IPS-20b (cell line): Measurements from ENCODE around the gene MARK4.

Source experiments
- H3K27ac ChIP-seq: one replicate; pipeline ENCODE4 v1.5.1; 2013; ENCODE audit warnings: low read length
- H3K27me3 ChIP-seq: 2 replicates; pipeline ENCODE4 v1.6.1; 2013; ENCODE audit warnings: mild to moderate bottlenecking, low read length, inconsistent platforms; ENCODE audit not compliant: insufficient read depth
- H3K36me3 ChIP-seq: 2 replicates; pipeline ENCODE4 v1.6.1; 2013; ENCODE audit warnings: low read depth, mild to moderate bottlenecking, inconsistent platforms, low read length, moderate library complexity; ENCODE audit not compliant: insufficient read depth
- H3K4me1 ChIP-seq: 2 replicates; pipeline ENCODE4 v1.6.1; 2013; ENCODE audit warnings: mild to moderate bottlenecking, control low read depth, inconsistent platforms, low read length, moderate library complexity; ENCODE audit not compliant: insufficient read depth
- H3K4me3 ChIP-seq: 2 replicates; pipeline ENCODE4 v1.5.1; 2013; ENCODE audit warnings: mild to moderate bottlenecking, low read length, inconsistent platforms
- H3K9ac ChIP-seq: 2 replicates; pipeline ENCODE4 v1.6.1; 2013; ENCODE audit warnings: low read depth, mild to moderate bottlenecking, inconsistent platforms, low read length, moderate library complexity
- H3K9me3 ChIP-seq: 2 replicates; pipeline ENCODE4 v1.6.1; 2013; ENCODE audit warnings: mild to moderate bottlenecking, low read depth, low read length, inconsistent platforms; ENCODE audit not compliant: insufficient read depth

MARK4 gene

GRCh38 chr19:45314708-45315245, 63.7 kb downstream of the MARK4 start:
- H3K27me3 ChIP-seq: peaks cover 60% of the 10 kb centered on the region
- H3K9me3 ChIP-seq: no peaks in the 10 kb centered on the region
- no peak overlapping the region for H3K27ac ChIP-seq
- H3K9ac ChIP-seq: no peak overlapping the region
- no peak overlapping the region for H3K4me3 ChIP-seq
- H3K36me3 ChIP-seq: no peaks in the 10 kb centered on the region
- H3K4me1 ChIP-seq: no peaks in the 10 kb centered on the region

DNA sequence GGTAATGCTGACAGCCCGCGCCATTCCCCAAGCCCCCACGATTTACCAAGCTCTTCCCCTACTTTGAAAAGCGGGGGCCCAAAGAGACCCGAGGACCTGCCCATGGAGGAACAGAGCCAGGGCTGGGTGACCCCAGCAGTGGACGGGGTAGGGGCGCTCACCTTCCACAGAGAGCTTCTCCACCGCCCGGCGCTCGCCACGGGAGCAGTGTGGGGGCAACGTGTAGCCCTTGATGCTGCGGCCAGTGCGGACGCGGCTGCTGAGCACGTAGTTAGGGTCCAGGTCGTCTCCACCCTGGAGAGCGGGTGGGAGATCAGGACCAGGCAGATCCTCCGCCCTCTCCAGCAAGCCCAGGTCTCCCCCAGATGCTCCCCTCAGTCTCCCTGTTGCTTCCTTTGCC, 64.2 kb downstream of the MARK4 start:
- H3K27ac ChIP-seq: no peak overlapping the region
- H3K36me3 ChIP-seq: no peaks in the 10 kb centered on the region
- no peaks in the 10 kb centered on the region for H3K4me1 ChIP-seq
- no peak overlapping the region for H3K4me3 ChIP-seq
- H3K9ac ChIP-seq: no peak overlapping the region
- no peaks in the 10 kb centered on the region for H3K9me3 ChIP-seq
- peaks cover 60% of the 10 kb centered on the region for H3K27me3 ChIP-seq

GRCh38 chr19:45320997-45321775, 70.1 kb downstream of the MARK4 start:
- peaks cover 7% of the 10 kb centered on the region; the same call in 1 of the 2 replicates for H3K4me1 ChIP-seq
- H3K27me3 ChIP-seq: peaks cover 57% of the 10 kb centered on the region
- no peaks in the 10 kb centered on the region for H3K9me3 ChIP-seq
- H3K36me3 ChIP-seq: no peaks in the 10 kb centered on the region
- H3K9ac ChIP-seq: no peak overlapping the region
- no peak overlapping the region for H3K4me3 ChIP-seq
- H3K27ac ChIP-seq: no peak overlapping the region

DNA sequence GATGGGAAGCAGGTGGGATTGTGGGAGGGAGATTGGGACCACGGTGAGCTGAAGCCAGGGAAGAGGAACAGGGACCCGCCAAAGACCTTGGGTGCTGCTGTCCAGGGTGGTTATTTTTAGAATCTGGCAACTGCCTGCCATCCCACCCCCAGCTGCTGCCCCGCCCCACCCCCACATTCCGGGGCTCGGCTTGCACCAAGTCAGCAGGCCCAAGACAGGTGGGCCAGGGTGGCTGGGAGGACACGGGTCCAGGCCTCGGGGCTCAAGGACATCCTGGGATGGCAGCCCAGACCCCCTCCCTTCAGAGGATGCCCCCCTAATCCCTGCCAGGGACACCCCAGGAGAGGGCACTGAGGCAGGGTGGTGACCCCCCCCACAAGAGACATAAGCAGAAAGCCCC, 70.8 kb downstream of the MARK4 start:
- Histone ChIP-seq H3K9me3 (no peaks in the 10 kb centered on the region), H3K27me3 (peaks cover 50% of the 10 kb centered on the region), H3K4me1 (peaks cover 7% of the 10 kb centered on the region; the same call in 1 of the 2 replicates), H3K27ac (no peak overlapping the region), H3K9ac (no peak overlapping the region), H3K4me3 (no peak overlapping the region), H3K36me3 (no peaks in the 10 kb centered on the region)

DNA sequence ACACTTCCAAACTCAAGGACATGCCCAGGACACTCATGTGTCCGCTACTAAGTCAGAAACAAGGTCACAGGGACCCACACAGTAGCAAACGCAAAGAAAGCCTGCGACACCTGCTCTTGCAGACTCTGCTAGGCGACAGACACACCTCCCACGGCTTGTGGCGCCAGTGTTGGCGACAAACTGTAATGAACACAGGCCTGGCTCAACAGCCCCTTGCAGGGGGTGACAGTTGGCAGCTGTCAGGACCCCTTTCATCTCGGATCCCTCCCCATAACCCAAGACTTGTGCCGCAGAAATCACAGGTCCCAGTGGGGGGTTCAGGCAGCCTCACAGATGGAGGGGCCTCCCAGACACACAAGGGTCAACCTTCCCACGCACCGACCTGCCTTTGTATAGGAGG, 71.2 kb downstream of the MARK4 start:
- Histone ChIP-seq H3K4me1 (peaks cover 7% of the 10 kb centered on the region; the same call in 1 of the 2 replicates), H3K4me3 (no peak overlapping the region), H3K9me3 (no peaks in the 10 kb centered on the region), H3K27ac (no peak overlapping the region), H3K36me3 (no peaks in the 10 kb centered on the region), H3K9ac (no peak overlapping the region), H3K27me3 (peaks cover 48% of the 10 kb centered on the region)

DNA sequence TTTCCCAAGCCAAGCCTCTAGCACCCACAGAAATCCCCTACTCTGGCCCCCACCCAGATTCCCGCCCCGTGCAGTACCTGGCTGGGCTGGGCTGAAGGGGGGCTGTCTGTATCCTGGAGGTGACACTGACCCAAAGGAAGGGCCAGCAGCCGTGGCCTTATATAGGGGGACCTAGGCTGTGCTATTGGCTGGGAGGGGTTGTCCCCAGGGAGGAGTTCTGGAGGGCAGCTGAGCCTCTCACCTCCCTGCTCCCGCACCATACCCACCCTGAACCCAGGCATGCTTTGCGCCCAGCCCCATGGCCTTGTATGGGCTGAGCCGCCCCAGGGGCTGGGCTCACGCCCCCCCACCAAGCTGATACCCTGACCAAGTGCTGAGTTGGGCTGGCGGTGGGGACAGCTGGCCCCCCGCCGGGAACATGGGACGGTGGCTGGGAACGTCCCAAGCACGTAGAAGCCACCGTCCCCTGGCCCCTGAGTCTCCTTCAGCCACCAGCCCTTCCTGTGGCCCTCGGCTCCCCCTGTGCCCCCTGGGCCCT, 71.7 kb downstream of the MARK4 start, which contains the start of gene CKM:
Gene CKM, minus strand, starts transcription at position 132 of the 538 bp plus-strand sequence. CDS start 3,162 bp downstream, outside the sequence.
- Histone ChIP-seq H3K9me3 (no peaks in the 10 kb centered on the region), H3K4me1 (peaks cover 7% of the 10 kb centered on the region; the same call in 1 of the 2 replicates), H3K27ac (no peak within 1 kb of the TSS), H3K9ac (peak within 1 kb of the TSS; percentile 63; the same call in 1 of the 2 replicates), H3K36me3 (no peaks in the 10 kb centered on the region), H3K4me3 (peak within 1 kb of the TSS; percentile 64), H3K27me3 (peaks cover 45% of the 10 kb centered on the region)

DNA sequence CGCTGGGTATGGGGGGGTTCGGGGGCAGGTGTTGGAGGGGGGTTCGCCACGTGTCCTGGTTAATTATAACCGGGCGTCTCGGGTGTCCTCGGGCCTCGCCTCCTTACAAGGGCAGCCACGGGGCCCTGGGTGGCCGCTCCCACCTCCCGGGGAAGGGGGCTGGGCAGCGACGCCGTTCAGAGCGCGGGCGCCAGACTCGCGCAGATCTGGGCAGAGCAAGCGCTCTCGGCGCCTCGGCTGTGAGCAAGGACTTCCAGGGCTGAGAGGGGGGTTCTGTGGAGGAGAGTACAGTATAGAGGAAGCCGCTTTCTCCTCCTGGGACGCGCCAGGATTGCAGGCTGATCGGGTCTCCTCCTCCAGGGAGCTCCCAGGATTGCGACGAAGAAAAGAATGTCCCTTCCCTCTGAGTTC, 72.6 kb downstream of the MARK4 start:
- Histone ChIP-seq H3K4me3 (peak overlapping the region; percentile 64), H3K9ac (peak overlapping the region; percentile 63; the same call in 1 of the 2 replicates)

GRCh38 chr19:45324349-45324907, 73.4 kb downstream of the MARK4 start:
- Histone ChIP-seq H3K27ac (no peak overlapping the region), H3K4me3 (peak overlapping the region; percentile 64; the same call in 1 of the 2 replicates), H3K27me3 (peaks cover 31% of the 10 kb centered on the region), H3K9me3 (no peaks in the 10 kb centered on the region), H3K4me1 (peaks cover 7% of the 10 kb centered on the region; the same call in 1 of the 2 replicates), H3K36me3 (no peaks in the 10 kb centered on the region), H3K9ac (peak overlapping the region; percentile 63; the same call in 1 of the 2 replicates)

More for the DNA sequence above, 72.6 kb downstream of the MARK4 start:
- Histone ChIP-seq H3K4me1 (peaks cover 7% of the 10 kb centered on the region; the same call in 1 of the 2 replicates), H3K27me3 (peaks cover 37% of the 10 kb centered on the region), H3K36me3 (no peaks in the 10 kb centered on the region), H3K27ac (no peak overlapping the region), H3K9me3 (no peaks in the 10 kb centered on the region)

DNA sequence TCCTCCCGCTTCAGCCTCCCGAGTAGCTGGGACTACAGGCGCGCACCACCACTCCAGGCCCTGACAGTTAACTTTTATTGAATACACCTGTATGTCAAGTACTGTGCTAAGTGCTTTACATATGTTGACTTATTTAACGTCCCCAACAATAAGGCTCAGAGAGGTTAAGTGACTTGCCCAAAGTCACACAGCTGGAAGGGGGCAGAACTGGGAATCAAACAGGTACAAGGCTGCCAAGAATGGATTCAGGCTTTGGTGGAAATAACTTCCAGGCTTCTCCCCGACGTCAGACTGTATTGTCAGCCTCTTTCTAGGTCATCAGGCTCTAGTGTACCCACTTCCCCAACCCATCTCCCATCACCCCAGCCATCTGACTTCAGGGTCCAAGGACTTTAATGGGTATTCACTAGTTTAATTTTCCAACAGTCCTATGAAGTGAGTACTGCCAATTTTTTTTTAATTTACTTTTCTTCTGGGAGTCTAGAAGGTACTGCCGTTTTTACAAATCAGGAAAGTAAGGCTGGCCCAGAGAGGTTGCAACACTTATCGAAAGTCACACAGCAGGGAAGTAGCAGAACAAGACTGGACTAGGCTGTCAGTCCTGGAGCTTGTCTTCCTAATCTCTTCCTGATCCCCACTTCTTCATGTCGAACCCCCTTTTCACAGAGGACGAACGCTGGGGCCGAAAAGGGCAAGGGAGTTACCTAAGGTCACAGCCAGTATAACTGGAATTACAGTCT, 76.5 kb downstream of the MARK4 start:
- Histone ChIP-seq H3K4me1 (peaks cover 7% of the 10 kb centered on the region; the same call in 1 of the 2 replicates), H3K27me3 (peaks cover 25% of the 10 kb centered on the region), H3K9me3 (no peaks in the 10 kb centered on the region), H3K27ac (no peak overlapping the region), H3K4me3 (no peak overlapping the region), H3K9ac (no peak overlapping the region), H3K36me3 (no peaks in the 10 kb centered on the region)

GRCh38 chr19:45331411-45331810, 80.3 kb downstream of the MARK4 start:
- no peaks in the 10 kb centered on the region for H3K27me3 ChIP-seq
- H3K4me1 ChIP-seq: no peaks in the 10 kb centered on the region
- no peaks in the 10 kb centered on the region for H3K9me3 ChIP-seq
- no peak overlapping the region for H3K4me3 ChIP-seq
- no peak overlapping the region for H3K27ac ChIP-seq
- no peak overlapping the region for H3K9ac ChIP-seq
- no peaks in the 10 kb centered on the region for H3K36me3 ChIP-seq
